MM.1S (cell line): Measurements from ENCODE around the gene ZYX.

Experiments used
- CTCF ChIP-seq: fragments of 300-600 bp; sonication (generic); IDR thresholded peaks from 2 replicates; pipeline ENCODE4 v1.5.1; 2016; ENCODE audit warnings: antibody characterized with exemption, low read length, mixed read lengths
- EZH2 ChIP-seq: fragments of 300-600 bp; sonication (generic); optimal IDR thresholded peaks from 2 replicates; pipeline ENCODE3; 2017; ENCODE audit warnings: low read depth, mild to moderate bottlenecking, antibody characterized with exemption, low read length, mixed read lengths
- EZH2phosphoT487 ChIP-seq: fragments of 300-600 bp; sonication (generic); IDR thresholded peaks from 2 replicates; pipeline ENCODE4 v1.6.1; 2018; ENCODE audit warnings: antibody characterized with exemption, low read length

GRCh38 chr7:143354376-143354775 lies 26.8 kb upstream of the ZYX start:
- TF ChIP-seq EZH2 (no peak), CTCF (no peak), EZH2phosphoT487 (no peak)
